ENCODE data around the gene CSMD2. TPM values are rescaled to one million over a fixed set of nuclear protein-coding genes. Genes with fewer than 3 reads are reported as not detected.

CSMD2 gene
- total RNA-seq, 3 donors from 2014 or later: 0.12 to 0.41 (median 0.28) TPM

DNA sequence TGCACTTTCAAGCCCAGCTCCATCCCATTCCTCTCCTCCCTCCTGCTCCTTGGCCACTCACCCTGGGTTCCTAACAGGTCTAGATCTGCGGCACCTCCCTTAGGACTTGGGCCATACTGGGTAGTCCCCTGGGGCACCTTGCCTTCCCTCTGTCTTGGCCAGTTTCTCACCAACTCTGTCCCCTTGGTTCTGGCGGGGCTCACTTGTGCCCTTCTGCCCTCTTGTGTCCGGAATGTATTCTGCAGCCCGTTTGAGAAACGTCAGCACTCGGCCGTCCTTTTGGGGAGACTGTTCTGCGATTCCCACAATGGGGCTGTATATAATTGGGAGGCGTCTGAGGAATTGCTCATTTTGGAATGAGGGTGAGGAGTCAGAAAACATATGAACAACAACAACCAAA, 530.2 kb downstream of the CSMD2 start:
- H3K36me3 ChIP-seq (ENCODE audit: low read depth): no peaks in the 10 kb centered on the region
- DNase-seq: peak in 2 of 3 donors; percentile 39 to 49
- H3K9me3 ChIP-seq: no peaks in the 10 kb centered on the region
- no peaks in the 10 kb centered on the region for H3K4me1 ChIP-seq (ENCODE audit: low read depth)
- peak; percentile 57 for ATAC-seq
- TF ChIP-seq, protein P1, sequence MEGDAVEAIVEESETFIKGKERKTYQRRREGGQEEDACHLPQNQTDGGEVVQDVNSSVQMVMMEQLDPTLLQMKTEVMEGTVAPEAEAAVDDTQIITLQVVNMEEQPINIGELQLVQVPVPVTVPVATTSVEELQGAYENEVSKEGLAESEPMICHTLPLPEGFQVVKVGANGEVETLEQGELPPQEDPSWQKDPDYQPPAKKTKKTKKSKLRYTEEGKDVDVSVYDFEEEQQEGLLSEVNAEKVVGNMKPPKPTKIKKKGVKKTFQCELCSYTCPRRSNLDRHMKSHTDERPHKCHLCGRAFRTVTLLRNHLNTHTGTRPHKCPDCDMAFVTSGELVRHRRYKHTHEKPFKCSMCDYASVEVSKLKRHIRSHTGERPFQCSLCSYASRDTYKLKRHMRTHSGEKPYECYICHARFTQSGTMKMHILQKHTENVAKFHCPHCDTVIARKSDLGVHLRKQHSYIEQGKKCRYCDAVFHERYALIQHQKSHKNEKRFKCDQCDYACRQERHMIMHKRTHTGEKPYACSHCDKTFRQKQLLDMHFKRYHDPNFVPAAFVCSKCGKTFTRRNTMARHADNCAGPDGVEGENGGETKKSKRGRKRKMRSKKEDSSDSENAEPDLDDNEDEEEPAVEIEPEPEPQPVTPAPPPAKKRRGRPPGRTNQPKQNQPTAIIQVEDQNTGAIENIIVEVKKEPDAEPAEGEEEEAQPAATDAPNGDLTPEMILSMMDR (IDR thresholded peaks at IDR 0.05): peak; percentile 25
- no peak overlapping the region for H3K4me3 ChIP-seq
- intact Hi-C loops (cut with DNase I, micrococcal nuclease): loop anchor here in 1 of 2 donors (5.0 kb wide), 1 partner anchor 1112 kb away; no protein-coding TSS in a partner anchor

DNA sequence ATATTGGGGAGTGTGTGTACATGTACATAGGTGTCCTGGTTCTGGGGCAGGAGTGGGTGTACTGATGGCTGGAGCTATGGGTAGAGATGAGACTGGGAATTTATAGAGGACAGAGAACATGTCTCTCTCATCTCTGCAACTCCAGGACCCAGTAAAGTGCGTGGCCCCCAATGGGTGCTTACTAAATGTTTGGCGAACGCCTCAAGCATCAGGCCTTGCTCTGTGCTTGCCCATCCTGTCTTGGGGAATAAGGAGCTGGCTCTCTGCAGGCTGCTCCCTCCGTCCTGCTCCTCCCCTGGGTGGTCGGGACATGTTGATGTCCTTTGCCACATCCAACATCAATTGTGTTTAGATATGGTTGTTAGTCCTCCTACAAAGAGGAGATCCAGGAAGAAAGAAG, 530.9 kb downstream of the CSMD2 start:
- Histone ChIP-seq H3K9me3 (no peaks in the 10 kb centered on the region), H3K4me1 (ENCODE audit: low read depth) (no peaks in the 10 kb centered on the region), H3K36me3 (ENCODE audit: low read depth) (no peaks in the 10 kb centered on the region), H3K4me3 (no peak overlapping the region)
- ATAC-seq (no peak), DNase-seq (no peak)
- TF ChIP-seq, protein P1 (IDR thresholded peaks at IDR 0.05): no peak
- intact Hi-C loops (cut with DNase I, micrococcal nuclease): no loop called here

- Histone ChIP-seq H3K36me3 (ENCODE audit: low read depth) (no peaks in the 10 kb centered on the region), H3K9me3 (no peaks in the 10 kb centered on the region), H3K4me3 (no peak overlapping the region), H3K4me1 (ENCODE audit: low read depth) (no peaks in the 10 kb centered on the region)
- DNase-seq: peak; percentile 74 to 98 (median 83)
- intact Hi-C loops (cut with DNase I, micrococcal nuclease): no loop called here
- TF ChIP-seq, protein P1 (IDR thresholded peaks at IDR 0.05): peak; percentile 89
- ATAC-seq: peak; percentile 98
Observed at GRCh38 chr1:33633019-33633801, 531.8 kb downstream of the CSMD2 start.

GRCh38 chr1:33630686-33631085, 534.3 kb downstream of the CSMD2 start:
- ATAC-seq (no peak), DNase-seq (no peak)
- no peak overlapping the region for H3K4me3 ChIP-seq
- H3K4me1 ChIP-seq (ENCODE audit: low read depth): no peaks in the 10 kb centered on the region
- no peaks in the 10 kb centered on the region for H3K36me3 ChIP-seq (ENCODE audit: low read depth)
- TF ChIP-seq, protein P1 (IDR thresholded peaks at IDR 0.05): no peak
- H3K9me3 ChIP-seq: no peaks in the 10 kb centered on the region
- intact Hi-C loops (cut with DNase I, micrococcal nuclease): no loop called here

GRCh38 chr1:33626801-33627200, 538.2 kb downstream of the CSMD2 start:
- TF ChIP-seq, protein P1 (IDR thresholded peaks at IDR 0.05): no peak
- Histone ChIP-seq H3K36me3 (ENCODE audit: low read depth) (no peaks in the 10 kb centered on the region), H3K9me3 (no peaks in the 10 kb centered on the region), H3K4me3 (no peak overlapping the region), H3K4me1 (ENCODE audit: low read depth) (no peaks in the 10 kb centered on the region)
- ATAC-seq: no peak
- intact Hi-C loops (cut with DNase I, micrococcal nuclease): no loop called here
- DNase-seq: no peak

All from mucosa of descending colon (tissue), 3 donors.